SH-SY5Y (cell line): ENCODE results near the gene ENDOV.

ENCODE experiments used
- GATA2 ChIP-seq: IDR thresholded peaks from 2 replicates; pipeline ENCODE4 v1.6.1; 2011; ENCODE audit warnings: mild to moderate bottlenecking, low read depth, low read length
- GATA3 ChIP-seq: IDR thresholded peaks from 2 replicates; pipeline ENCODE4 v1.6.1; 2011; ENCODE audit warnings: low read depth, mild to moderate bottlenecking, low read length, moderate library complexity

DNA sequence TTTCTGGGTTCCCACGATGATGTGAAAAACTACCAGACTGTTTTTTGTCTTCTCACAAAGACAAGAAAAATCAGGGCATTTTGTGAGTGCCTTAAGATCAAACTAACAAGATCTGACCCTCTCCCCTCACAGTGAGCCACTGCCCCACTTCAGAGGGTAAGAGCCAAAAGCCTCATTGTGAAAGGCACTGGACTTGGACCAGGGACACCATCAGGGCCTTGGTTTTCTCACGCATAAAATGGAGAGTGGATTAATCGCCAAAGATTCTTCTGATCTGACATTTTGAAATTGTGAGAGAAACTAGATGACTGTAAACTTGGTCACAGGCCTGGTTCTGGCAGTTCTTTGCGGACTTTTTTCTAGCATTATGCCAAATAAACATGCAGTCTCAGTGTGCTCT, 21.0 kb upstream of the ENDOV start:
- TF ChIP-seq GATA3 (no peak), GATA2 (no peak)
